Hepatocyte (in vitro differentiated cells): ENCODE results near the gene URB2. TPM values are rescaled to one million over a fixed set of nuclear protein-coding genes. Genes with fewer than 3 reads are reported as not detected.

Experiments used
- DNase-seq: peaks from one replicate; pipeline ENCODE4 v3.0.0-alpha.2; 2016; ENCODE audit warnings: low spot score
- H2AFZ ChIP-seq: fragments of 200-600 bp; sonication (generic); 2 replicates; pipeline ENCODE4 v1.6.0; 2016; ENCODE audit warnings: antibody characterized with exemption, mild to moderate bottlenecking
- H3K27ac ChIP-seq: fragments of 200-600 bp; sonication (generic); 2 replicates; pipeline ENCODE4 v1.5.1; 2016; ENCODE audit warnings: mild to moderate bottlenecking
- H3K27me3 ChIP-seq: fragments of 200-600 bp; sonication (generic); 2 replicates; pipeline ENCODE4 v1.6.1; 2016
- H3K36me3 ChIP-seq: fragments of 200-600 bp; sonication (generic); replicated peaks from 2 replicates; pipeline ENCODE4 v1.5.1; 2016; ENCODE audit warnings: low read depth; ENCODE audit not compliant: insufficient read depth
- H3K4me1 ChIP-seq: fragments of 200-600 bp; sonication (generic); 2 replicates; pipeline ENCODE4 v1.5.1; 2016; ENCODE audit warnings: mild to moderate bottlenecking, moderate library complexity; ENCODE audit not compliant: insufficient read depth
- H3K4me2 ChIP-seq: fragments of 200-600 bp; sonication (generic); 2 replicates; pipeline ENCODE4 v1.6.0; 2016
- H3K4me3 ChIP-seq: fragments of 200-600 bp; sonication (generic); 2 replicates; pipeline ENCODE4 v1.5.1; 2016; ENCODE audit warnings: mild to moderate bottlenecking
- H3K79me2 ChIP-seq: fragments of 200-600 bp; sonication (generic); 2 replicates; pipeline ENCODE4 v1.6.0; 2017; ENCODE audit warnings: mild to moderate bottlenecking
- H3K9me2 ChIP-seq: fragments of 200-600 bp; sonication (generic); replicated peaks from 2 replicates; pipeline ENCODE4 v1.6.0; 2017; ENCODE audit warnings: mild to moderate bottlenecking; ENCODE audit not compliant: insufficient read depth
- H3K9me3 ChIP-seq: fragments of 200-600 bp; sonication (generic); 2 replicates; pipeline ENCODE4 v1.5.1; 2016; ENCODE audit warnings: low read depth, mild to moderate bottlenecking
- H4K20me1 ChIP-seq: fragments of 200-600 bp; sonication (generic); 2 replicates; pipeline ENCODE4 v1.6.0; 2016; ENCODE audit warnings: mild to moderate bottlenecking; ENCODE audit not compliant: insufficient read depth, poor library complexity, severe bottlenecking
- CTCF ChIP-seq: fragments of 200-600 bp; sonication (generic); IDR thresholded peaks from 2 replicates; pipeline ENCODE4 v1.5.1; 2016; ENCODE audit warnings: antibody characterized with exemption, mild to moderate bottlenecking; ENCODE audit not compliant: poor library complexity
- EZH2 ChIP-seq: fragments of 200-600 bp; sonication (generic); IDR thresholded peaks from 2 replicates; pipeline ENCODE4 v1.6.1; 2016; ENCODE audit warnings: antibody characterized with exemption, mild to moderate bottlenecking, borderline replicate concordance
- EZH2phosphoT487 ChIP-seq: fragments of 200-600 bp; sonication (generic); IDR thresholded peaks from one replicate; pipeline ENCODE4 v1.6.1; 2018; ENCODE audit warnings: antibody characterized with exemption, mild to moderate bottlenecking, low read depth, moderate library complexity; ENCODE audit not compliant: unreplicated experiment, severe bottlenecking
- WGBS: methylation state at CpG from one replicate; pipeline ENCODE4 v1.1.6; 2016; ENCODE audit warnings: low lambda C conversion rate; ENCODE audit errors: missing lambda C conversion rate; 5-methylcytosine and 5-hydroxymethylcytosine counted together
- polyA plus RNA-seq: library from polyadenylated mRNA; unstranded; fragments of >200 nt; fragmentation: Nextera tagmentation; extraction: Ambion mirVana; gene quantifications from 2 replicates; pipeline ENCODE4 v1.2.1, GENCODE V29; 2016
- total RNA-seq: library from RNA; depleted of rRNA; stranded (reverse); fragments of >200 nt; gene quantifications from 2 replicates; pipeline ENCODE4 v1.2.3, GENCODE V29; 2014

Gene URB2
- total and polyA plus RNA-seq, 2 experiments from 2014 or later = 4.6 to 12.4 TPM

- Histone ChIP-seq H3K36me3 (no peaks in the 10 kb centered on the region), H4K20me1 (no peaks in the 10 kb centered on the region), H3K4me3 (no peak overlapping the region), H3K9me3 (no peaks in the 10 kb centered on the region), H3K27ac (no peak overlapping the region), H3K79me2 (no peaks in the 10 kb centered on the region), H3K27me3 (no peaks in the 10 kb centered on the region), H3K9me2 (no peaks in the 10 kb centered on the region), H2AFZ (no peak overlapping the region), H3K4me1 (no peaks in the 10 kb centered on the region), H3K4me2 (no peak overlapping the region)
- TF ChIP-seq EZH2 (no peak), EZH2phosphoT487 (no peak), CTCF (no peak)
- DNase-seq = no peak
- 92% methylated on average over 3 of the region's 3 CpGs for WGBS
These were observed 44.6 kb upstream of the URB2 start for GRCh38 chr1:229581485-229581884.

- Histone ChIP-seq H4K20me1 (no peaks in the 10 kb centered on the region), H3K9me3 (no peaks in the 10 kb centered on the region), H3K9me2 (no peaks in the 10 kb centered on the region), H3K4me2 (no peak overlapping the region), H3K79me2 (no peaks in the 10 kb centered on the region), H3K4me3 (no peak overlapping the region), H2AFZ (no peak overlapping the region), H3K4me1 (no peaks in the 10 kb centered on the region), H3K36me3 (no peaks in the 10 kb centered on the region), H3K27ac (no peak overlapping the region), H3K27me3 (no peaks in the 10 kb centered on the region)
- DNase-seq = no peak
- no peak for TF ChIP-seq EZH2
- 83% methylated on average over 11 of the region's 11 CpGs for WGBS
These were observed 43.9 kb upstream of the URB2 start for GRCh38 chr1:229582011-229582694.

- Histone ChIP-seq H2AFZ (no peak overlapping the region), H3K9me3 (no peaks in the 10 kb centered on the region), H3K4me3 (no peak overlapping the region), H3K4me2 (no peak overlapping the region), H3K79me2 (no peaks in the 10 kb centered on the region), H3K9me2 (no peaks in the 10 kb centered on the region), H4K20me1 (no peaks in the 10 kb centered on the region), H3K27me3 (no peaks in the 10 kb centered on the region), H3K4me1 (no peaks in the 10 kb centered on the region), H3K27ac (no peak overlapping the region), H3K36me3 (no peaks in the 10 kb centered on the region)
- WGBS = 96% methylated on average over 4 of the region's 4 CpGs
- DNase-seq = no peak
- TF ChIP-seq EZH2phosphoT487 (no peak), CTCF (no peak), EZH2 (no peak)
These were observed 43.3 kb upstream of the URB2 start for GRCh38 chr1:229582715-229583114.

- no peak for TF ChIP-seq EZH2phosphoT487
- no peaks in the 10 kb centered on the region for H3K79me2 ChIP-seq
- no peaks in the 10 kb centered on the region for H3K4me1 ChIP-seq
- no peaks in the 10 kb centered on the region for H3K9me3 ChIP-seq
- H3K4me2 ChIP-seq = no peak overlapping the region
- 54% methylated on average over 2 of the region's 2 CpGs for WGBS
- no peaks in the 10 kb centered on the region for H3K36me3 ChIP-seq
- H3K27ac ChIP-seq = no peak overlapping the region
- H3K9me2 ChIP-seq = no peaks in the 10 kb centered on the region
- H4K20me1 ChIP-seq = no peaks in the 10 kb centered on the region
- H2AFZ ChIP-seq = no peak overlapping the region
- no peak for DNase-seq
- H3K4me3 ChIP-seq = no peak overlapping the region
- no peaks in the 10 kb centered on the region for H3K27me3 ChIP-seq
These were observed 40.7 kb upstream of the URB2 start for GRCh38 chr1:229585338-229585737.
